ENCODE data around the gene ZNF592.
"Not testable (repeated sequence)": the region's sequence is repeated elsewhere in the genome, so short reads cannot be mapped to it uniquely, and the experiment has no call there.

Gene ZNF592

GRCh38 chr15:84748274-84749110, at the start of gene ZNF592:
ZNF592 (plus strand) TSS chr15:84748592; CDS start chr15:84782676, 34,084 bp downstream.
- peak; percentile 86 for DNase-seq (ENCODE audit: low read depth)

GRCh38 chr15:84699538-84700191, 48.7 kb upstream of the ZNF592 start:
- DNase-seq (ENCODE audit: low read depth), result no peak

- peak; percentile 44 for DNase-seq (ENCODE audit: low read depth)
These were observed 45.4 kb upstream of the ZNF592 start for GRCh38 chr15:84702961-84703482.

GRCh38 chr15:84703808-84704207, 44.6 kb upstream of the ZNF592 start:
- no peak for DNase-seq (ENCODE audit: low read depth)

- DNase-seq (ENCODE audit: low read depth), result no peak
These were observed 34.0 kb upstream of the ZNF592 start for GRCh38 chr15:84714372-84714771.

- no peak for DNase-seq (ENCODE audit: low read depth)
These were observed 33.6 kb upstream of the ZNF592 start for GRCh38 chr15:84714821-84715220.

GRCh38 chr15:84715441-84716035, 32.9 kb upstream of the ZNF592 start:
- DNase-seq (ENCODE audit: low read depth), result no peak

- peak; percentile 94 for DNase-seq (ENCODE audit: low read depth)
These were observed 32.2 kb upstream of the ZNF592 start, which contains the start of gene SEC11A for GRCh38 chr15:84716036-84716732. SEC11A (minus strand) TSS chr15:84716139; CDS start chr15:84716075, 64 bp downstream.

- DNase-seq (ENCODE audit: low read depth), result no peak
These were observed 27.0 kb upstream of the ZNF592 start for GRCh38 chr15:84721371-84721770.

- DNase-seq (ENCODE audit: low read depth), result no peak
These were observed 25.8 kb upstream of the ZNF592 start for GRCh38 chr15:84722628-84723027.

- no peak for DNase-seq (ENCODE audit: low read depth)
These were observed 23.3 kb upstream of the ZNF592 start for GRCh38 chr15:84725001-84725491.

GRCh38 chr15:84727429-84727828, 21.0 kb upstream of the ZNF592 start:
- DNase-seq (ENCODE audit: low read depth), result no peak

GRCh38 chr15:84731774-84732173, 16.6 kb upstream of the ZNF592 start:
- peak; percentile 89 for DNase-seq (ENCODE audit: low read depth)

GRCh38 chr15:84734794-84735479, 13.5 kb upstream of the ZNF592 start:
- no peak for DNase-seq (ENCODE audit: low read depth)

GRCh38 chr15:84735480-84736061, 12.8 kb upstream of the ZNF592 start:
- not testable (repeated sequence) for DNase-seq (ENCODE audit: low read depth)

GRCh38 chr15:84736375-84736774, 12.0 kb upstream of the ZNF592 start:
- no peak for DNase-seq (ENCODE audit: low read depth)

GRCh38 chr15:84737005-84737404, 11.4 kb upstream of the ZNF592 start:
- DNase-seq (ENCODE audit: low read depth), result no peak

- peak; percentile 22 for DNase-seq (ENCODE audit: low read depth)
These were observed 7.7 kb upstream of the ZNF592 start for GRCh38 chr15:84740691-84741090.

GRCh38 chr15:84741121-84741520, 7.3 kb upstream of the ZNF592 start:
- no peak for DNase-seq (ENCODE audit: low read depth)

GRCh38 chr15:84747416-84748273, 747 bp upstream of the ZNF592 start:
- peak; percentile 61 for DNase-seq (ENCODE audit: low read depth)

All from fibroblast of gingiva (primary cell).